HG03442 (cell line): ENCODE measurements around the gene SBSN.
A peak's percentile ranks its signal among the peaks of the same experiment; 100 is the strongest.

Experiments
- ATAC-seq: cut with Tn5 transposase; IDR thresholded peaks from one replicate; pipeline ENCODE4 v1.9.1; 2021; ENCODE audit warnings: mild to moderate bottlenecking, moderate library complexity; ENCODE audit not compliant: unreplicated experiment

Gene SBSN

DNA sequence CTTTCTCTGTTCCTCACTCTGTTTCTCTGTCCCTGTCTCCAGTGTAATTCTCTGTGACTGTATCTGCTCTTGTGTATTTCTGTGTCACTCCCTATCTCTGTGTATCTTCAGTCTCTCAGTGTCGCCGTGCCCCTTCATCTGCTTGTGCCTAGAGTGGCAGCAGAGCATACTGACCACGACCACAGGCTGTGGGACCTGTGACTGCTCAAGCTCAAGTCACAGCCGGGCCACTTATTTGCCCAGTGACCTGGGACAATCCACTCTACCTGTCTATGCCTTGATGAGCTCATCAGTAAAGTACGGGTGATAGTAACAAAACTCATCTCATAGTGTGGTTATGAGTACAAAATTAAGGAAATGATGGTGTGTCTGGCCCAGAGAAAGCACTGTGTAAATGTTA is 26.0 kb upstream of the SBSN start:
- no peak for ATAC-seq

DNA sequence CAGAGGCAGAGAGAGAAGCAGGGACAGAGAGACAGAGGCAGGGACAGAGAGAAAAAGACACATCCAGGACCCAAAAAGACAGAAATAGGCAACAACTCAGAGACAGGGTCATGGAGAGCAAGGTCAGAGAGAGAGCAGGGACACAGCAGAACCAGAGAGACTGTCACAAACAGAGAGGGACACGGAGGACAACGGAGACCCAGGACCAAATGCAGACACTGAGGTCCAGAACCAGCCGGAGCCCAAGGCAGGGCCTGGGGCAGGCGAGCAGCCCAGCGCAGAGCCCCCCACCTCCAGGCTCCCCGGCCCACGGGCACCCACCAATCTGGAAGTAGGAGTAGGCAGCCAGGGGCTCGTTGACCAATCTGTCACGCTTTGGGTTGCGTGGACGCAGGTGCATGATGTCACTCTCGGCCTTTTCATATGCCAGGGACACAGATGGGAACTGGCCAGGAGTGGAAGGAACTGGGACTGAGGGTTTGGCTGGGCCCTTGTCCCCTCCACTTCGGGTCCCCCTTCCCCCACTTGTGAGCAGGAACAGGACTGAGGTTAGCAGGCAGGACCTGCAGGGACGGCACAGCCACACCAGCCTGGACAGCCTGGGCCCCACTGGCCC is 25.4 kb upstream of the SBSN start:
- ATAC-seq, result no peak

DNA sequence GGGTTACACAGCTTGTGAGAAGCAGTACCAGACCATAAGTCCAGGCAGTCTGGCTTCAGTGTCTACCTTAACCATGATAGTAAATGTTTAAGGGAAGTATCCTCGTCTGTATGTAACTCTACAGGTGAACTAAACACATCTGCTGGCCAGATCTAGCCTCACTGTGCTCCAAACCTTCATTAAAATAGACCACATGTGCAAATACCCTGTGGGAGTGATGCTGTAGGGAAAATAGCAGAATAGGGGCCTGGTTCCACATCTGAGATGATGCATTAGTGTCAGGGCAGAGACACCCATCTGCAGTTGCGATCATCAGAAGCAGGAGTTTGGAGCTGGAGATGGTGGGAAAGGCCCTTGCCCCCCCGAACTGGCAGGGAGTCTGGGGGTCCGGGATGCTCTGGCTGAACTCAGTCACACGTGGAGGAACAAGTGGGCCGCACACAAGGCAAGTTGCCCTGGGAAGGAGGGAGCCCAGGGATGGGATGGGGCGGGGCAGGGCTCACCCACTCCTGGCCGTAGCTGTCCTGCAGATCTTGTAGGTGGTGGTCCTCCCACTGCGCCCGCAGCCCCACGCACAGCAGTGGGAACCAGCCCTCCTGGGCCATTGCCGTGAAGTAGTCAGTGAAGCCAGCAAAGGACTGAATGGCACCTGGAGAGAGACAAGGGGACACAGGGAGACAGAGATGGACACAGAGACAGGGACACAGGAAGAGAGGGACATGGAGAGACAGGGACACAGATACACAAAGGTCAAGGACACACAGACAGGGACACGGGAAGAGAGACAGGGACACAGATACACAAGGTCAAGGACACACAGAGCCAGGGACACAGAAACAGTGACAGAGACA is 24.6 kb upstream of the SBSN start:
- ATAC-seq, result no peak

DNA sequence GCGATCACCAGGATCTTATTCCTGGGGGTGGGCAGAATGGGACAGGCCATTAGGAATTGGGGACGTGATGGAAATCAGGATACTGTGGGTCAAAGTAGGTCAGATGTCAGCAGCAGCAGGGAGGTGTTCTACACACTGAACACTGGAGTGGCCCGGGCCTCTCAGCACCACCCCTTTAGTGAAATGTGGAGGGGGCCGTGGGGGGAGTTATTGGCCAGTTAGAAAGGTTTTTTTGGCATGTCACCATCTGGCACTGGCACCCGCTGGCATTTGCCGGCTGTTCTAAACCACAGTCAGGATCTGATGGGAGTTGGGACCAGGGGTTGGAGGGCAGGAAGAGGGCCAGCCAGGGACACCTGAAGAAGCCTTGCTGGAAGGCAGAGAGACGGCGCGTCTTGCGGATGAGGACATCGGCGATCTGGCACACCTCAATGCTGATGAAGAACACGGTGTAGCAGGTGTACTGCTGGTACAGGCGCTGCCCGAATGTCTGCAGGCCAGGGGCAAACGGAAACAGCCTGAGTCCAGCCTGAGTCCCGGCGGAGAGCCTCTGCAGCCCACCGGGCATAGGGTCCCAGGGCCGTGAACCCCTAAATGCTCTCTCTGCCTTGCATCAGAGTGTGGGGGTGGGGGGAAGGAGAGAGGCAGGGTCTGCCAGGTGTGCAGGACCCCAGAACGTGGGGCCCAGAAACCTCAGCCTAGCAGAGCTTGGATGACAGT is 23.1 kb upstream of the SBSN start:
- ATAC-seq, result no peak

DNA sequence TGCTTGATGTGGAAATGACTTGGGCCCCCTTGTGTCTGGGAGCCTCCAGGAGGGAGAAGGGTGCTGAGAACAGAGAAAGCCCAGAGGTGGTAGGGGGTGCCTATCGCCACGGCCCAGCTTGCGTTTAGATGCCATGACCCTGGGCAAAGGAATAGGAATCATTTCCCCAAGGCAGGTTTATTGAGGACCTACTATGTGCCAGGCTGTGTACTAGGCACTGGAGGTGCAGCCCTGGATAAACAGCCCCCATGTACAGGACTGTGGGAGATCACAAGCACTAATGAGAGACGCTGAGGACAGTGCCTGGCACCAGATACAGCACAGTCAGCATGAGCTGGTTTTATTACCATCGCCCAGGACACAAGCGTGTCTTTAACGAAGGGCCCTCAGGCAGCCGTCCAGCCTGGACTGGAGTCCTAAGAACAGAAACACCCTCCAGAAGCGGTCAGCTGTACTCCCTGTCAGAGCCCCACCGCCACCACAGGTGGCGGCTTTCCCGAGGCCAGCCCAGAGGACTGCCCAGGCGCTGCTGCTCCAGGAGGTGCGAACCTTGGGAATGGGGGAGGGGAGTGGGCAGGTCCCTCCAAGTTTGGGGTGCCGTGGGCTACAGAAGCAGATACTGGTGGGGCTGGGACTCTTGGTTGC is 21.9 kb upstream of the SBSN start:
- no peak for ATAC-seq

DNA sequence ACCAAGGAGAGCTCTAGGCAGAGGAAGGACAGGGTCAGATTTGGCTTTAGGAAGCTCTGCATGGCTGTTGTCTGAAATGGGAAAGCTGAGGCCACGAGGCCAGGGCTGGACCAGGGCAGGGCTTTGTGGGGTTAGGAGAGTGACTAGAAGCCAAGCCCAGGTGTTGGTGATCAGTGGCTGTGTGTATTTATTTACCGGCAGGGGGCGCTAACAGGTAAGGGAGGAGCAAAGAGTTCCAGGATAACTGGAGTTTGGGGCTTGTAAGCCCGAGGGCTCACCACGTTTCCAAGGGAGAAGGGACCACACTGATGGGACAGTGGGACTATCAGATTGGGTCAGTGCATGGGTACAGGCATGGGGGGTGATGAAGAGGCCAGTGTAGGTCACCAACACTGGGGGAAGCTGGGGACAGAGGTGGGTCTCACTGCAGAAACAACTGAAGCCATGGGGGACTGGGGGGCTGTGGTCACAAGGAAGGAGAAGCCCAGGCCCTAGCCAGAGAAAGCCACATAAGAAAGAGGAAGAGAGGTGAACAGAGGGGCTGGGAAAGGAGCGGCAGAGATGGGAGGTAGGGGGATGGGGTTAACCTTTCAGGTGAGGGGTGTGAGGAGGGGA is 21.2 kb upstream of the SBSN start:
- ATAC-seq, result no peak

DNA sequence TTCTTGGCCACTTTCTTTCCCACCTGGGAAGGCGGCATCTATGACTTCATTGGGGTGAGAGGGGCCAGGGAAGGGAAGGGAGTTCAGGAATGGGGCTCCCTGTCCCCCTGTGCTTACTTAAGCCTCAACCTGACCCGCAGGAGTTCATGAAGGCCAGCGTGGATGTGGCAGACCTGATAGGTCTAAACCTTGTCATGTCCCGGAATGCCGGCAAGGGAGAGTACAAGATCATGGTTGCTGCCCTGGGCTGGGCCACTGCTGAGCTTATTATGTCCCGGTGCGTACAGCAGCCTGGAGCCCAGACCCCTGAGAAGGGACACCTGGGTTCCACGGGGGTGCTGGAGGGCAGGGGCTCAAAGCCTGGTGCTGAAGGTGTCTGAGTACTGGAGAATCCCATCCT is 18.4 kb upstream of the SBSN start:
- ATAC-seq, result no peak

DNA sequence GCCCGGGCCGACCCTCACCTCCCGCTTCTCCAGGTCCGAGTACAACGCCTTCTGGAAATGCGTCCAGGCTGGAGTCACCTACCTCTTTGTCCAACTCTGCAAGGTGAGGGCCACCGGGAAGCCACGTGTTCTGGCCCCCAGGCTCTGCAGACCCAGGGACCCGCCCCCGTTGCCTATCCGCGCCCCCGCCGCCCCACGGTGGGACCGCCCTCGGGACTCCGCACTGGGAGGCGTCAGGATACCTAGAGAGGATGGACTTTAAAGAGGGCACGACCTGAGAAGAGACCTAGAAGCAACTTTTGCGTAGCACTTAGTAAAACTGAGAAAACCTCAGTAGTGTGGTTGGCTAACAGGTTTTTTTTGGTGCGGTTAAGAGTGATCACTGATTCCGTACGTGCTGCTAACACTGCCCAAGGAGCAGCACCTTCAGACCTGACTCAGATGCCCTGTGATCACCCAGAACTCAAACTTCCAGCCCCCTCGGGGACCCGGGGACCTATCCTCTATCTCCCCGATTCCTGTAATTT is 17.8 kb upstream of the SBSN start:
- peak; percentile 38 for ATAC-seq

DNA sequence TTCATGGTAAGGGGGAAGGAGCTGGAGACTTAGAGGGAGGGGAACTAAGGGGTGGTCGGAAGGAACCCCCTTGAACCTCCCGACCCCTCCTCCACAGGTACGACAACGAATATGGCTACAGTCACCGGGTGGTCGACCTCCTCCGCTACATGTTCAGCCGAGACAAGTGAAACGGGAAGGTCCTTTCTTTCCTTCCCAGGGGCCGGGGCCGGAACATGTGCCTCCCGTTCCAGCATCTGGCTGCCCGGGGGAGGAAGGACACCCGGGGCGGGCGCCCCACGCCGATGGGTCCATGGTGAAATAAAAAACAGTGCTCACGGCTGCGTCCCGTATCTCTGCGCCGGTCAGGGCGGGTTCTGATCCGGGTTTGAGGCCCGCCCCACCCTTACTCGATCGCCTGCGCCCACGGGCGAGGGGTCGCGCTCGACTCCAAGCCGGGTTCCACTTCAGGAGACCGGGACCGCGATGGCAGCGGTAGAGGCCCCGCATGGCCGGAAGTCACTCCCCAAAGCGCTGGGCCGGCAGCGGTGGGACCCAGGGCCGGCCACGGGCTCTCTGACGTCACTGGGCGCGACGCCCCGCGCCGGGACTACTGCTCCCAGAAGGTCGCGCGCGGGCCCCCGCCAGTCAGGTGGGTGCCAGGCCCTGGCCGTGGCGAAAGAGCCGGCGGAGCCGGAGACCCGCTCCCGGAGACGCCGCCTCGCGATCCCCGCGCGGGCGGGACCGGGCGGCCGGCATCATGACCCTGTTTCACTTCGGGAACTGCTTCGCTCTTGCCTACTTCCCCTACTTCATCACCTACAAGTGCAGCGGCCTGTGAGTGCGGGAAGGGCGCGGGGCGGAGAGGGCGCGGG is 17.1 kb upstream of the SBSN start, which contains the start of gene TMEM147:
Gene TMEM147, plus strand, starts transcription at position 626 of the 854 bp plus-strand sequence. Its CDS starts 114 bp downstream, at position 740.
- ATAC-seq, result peak; percentile 72

DNA sequence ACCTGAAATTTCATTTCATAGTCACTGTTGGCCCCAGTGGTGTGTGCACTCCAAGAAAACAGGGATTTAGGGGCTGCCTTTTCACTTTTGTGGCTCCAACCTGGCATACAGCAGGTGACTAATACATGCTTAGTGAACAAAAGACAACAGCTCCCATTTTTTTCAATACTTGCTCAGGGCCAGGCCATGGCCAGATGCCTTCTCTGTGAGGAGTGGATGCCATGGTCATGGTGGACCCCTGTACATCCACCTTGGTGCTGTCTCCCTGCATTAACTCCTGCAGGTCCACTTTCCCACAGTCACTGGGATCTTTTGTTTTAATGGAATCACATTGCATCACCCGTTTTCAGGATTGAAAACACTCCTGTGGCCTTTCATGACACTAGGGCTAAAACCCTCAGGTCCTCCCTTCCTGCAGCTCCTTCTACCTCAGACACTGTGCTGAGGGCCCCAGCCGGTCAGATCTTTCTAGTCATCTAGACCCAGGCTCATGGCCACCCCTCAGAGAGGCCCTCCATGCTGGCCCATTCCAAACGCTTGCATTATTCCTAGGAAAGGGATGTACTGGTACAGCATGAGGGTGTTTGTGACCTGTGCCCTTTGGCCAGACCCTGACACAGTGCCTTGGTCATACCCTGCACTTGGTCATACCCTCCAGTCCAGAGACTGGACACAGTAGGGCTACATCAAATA is 16.1 kb upstream of the SBSN start:
- no peak for ATAC-seq

DNA sequence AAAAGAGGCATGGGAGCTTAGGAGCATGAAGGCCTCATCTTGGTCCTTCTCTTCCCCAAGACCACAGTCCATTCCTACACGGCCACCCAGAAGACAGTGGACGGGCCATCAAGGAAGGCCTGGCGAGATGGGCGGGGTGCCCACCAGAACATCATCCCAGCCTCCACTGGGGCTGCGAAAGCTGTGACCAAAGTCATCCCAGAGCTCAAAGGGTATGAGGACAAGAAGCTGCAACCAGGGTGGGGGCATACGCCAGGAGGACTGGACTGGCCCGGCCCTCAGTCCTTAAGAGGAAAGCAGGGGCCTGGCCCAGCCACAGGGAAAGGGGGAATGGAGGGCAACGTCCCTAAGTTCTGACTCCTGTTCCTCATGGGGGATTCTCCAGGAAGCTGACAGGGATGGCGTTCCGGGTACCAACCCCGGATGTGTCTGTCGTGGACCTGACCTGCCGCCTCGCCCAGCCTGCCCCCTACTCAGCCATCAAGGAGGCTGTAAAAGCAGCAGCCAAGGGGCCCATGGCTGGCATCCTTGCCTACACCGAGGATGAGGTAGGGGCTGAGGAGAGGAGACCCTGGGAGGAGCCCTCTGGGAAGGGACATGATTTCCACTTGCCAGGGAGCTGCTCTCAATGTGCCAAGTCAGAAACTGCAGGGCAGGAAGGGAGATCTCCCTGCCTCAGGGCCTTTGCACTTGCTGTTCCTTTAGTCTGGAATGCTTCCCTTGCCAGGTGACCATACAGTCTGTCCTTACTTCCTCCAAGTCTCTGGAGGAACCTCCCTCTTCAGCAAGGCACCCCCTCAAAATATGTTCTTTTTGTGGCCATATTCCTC is 15.4 kb upstream of the SBSN start:
- ATAC-seq, result no peak

DNA sequence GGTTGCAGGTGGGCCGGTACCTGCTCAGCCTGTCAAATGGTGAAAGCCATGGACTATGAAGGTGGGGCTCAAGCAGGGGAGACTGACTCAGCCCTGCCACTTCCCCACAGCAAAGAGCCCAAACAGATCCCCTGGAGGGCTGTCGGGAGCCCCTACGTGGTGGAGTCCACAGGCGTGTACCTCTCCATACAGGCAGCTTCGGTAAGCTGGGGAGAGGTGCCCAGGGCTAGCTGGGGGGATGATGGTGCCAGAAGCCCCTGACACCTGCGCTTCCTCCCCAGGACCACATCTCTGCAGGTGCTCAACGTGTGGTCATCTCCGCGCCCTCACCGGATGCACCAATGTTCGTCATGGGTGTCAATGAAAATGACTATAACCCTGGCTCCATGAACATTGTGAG is 14.1 kb upstream of the SBSN start:
- no peak for ATAC-seq

DNA sequence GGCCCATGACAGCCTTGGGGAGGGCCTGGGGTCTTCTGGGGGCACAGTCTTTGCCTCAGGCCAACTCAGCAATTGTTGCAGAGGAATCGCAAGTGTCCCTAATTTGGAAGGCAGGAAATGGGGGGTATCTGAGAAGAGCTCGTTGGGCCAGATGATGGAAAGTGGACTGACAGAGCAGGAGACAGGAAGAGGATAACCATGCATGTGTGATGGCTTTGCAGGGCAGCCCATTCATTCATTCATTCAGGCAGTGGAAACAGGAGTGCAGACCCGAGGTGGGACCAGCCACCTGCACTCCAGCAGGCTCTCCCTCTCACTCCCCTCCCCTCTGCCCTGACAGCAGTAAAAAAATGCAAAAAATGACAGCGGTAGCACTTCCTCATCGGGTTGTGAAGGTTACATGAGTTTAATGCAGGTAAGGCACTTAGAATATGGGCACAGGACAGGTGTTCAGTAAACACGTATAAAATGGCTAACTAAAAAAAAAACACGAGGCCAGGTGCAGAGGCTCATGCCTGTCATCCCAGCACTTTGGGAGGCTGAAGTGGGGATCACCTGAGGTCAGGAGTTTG is 12.3 kb upstream of the SBSN start:
- ATAC-seq, result no peak

DNA sequence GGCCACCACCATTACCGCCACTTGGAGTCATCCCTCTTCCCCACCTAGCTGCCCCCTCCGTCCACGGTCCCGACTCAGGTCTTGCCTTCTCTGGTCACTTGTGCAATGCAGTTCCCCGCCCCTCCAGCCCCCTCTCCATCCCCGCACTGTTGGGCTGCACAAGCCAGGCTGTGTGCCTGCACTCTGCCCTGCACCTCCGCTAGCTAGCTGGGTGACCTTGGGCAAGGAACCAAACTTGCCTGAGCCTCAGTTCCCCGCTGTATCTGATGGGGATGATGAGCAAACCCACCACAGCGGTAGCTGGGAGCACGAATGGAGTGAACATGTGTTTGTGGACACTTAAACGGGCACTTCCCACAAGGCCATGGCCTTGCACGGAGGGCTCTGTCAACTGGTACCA is 11.7 kb upstream of the SBSN start:
- no peak for ATAC-seq

DNA sequence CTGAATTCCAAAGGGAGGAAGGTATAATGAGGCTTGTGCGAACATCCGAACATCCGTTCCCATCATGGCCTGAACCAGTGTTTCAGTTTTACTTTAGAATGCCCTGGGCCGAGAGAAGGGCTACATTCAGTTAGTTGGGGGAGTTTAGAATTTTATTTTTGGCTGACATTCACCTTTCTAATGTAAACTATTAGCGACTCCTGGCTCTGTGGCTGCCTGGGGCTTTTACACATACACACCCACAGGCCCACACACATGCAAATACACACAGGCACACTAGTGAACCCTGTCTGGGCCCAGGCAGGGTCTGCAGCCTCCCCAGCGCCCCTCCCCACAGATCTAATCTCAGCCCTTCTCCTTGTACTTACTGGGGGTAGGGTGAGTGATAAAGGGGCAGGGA is 11.2 kb upstream of the SBSN start:
- ATAC-seq, result no peak

DNA sequence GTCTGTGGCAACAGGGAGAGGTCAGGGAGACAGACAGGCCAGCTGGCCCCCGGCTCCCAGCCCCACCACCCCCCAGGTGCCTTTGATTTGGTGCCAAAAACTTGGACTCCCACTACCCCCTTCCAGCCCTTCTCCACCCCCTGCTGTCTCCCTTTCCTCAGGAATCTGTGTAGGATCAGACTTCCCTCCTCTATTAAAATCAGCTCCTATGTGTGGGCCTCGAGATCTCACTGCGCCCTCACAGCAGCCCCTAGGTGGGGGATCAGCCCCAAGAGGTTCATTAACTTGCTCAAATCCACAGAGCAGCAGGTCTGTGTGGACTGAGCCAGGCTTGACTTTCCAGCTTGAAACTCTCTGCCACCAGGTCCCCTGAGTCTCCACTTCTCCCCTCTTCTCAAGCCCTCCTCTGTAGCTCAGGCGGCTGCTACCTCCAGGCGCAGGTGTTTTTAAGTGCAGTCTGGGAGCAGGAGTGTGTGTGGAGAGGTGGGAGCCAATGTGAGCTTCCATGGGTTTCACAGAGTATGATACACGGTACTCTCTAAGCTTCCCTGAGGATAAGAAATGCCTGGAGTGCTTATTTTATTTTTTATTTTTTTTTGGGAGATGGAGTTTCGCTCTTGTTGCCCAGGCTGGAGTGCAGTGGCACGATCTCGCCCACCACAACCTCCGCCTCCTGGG is 6.8 kb upstream of the SBSN start:
- no peak for ATAC-seq

DNA sequence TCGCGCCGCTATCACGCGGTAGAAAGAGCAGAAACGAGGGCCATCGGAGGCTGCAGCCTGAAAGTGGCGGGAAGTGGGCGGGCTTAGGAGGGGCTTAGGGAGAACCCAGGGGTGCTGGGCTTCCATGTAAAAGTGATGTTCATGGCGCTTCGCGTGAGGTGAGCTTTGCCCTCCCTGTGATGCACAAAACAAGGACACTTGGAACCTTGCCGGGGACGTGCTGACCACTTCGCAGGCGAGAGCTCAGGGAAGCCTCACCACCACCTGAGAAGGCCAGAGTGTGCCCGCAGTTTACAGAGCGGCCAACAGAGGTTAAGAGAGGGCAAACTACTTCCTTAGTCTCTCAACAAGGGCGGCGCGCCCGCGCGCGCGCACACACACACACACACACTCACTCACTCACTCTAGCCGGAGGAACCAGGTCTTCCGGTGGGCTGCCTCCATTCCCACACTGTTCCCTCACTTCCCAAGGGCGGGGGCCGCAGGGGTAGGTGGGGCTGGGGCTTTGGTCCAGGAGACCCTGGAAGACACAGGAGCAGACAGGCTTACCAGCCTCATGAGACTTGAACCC is 5.8 kb upstream of the SBSN start:
- no peak for ATAC-seq
